Retinal pigment epithelial cell (primary cell): Measurements from ENCODE around the gene CLTB.
"Not testable (repeated sequence)": the region's sequence is repeated elsewhere in the genome, so short reads cannot be mapped to it uniquely, and the experiment has no call there.

ENCODE experiments used
- DNase-seq: peaks from one replicate; pipeline ENCODE4 v3.0.0-alpha.2; 2010; ENCODE audit warnings: low read depth
- H3K4me3 ChIP-seq: 2 replicates; pipeline ENCODE4 v1.5.1; 2011; ENCODE audit warnings: mild to moderate bottlenecking, low read length, control low read depth, moderate library complexity
- TF ChIP-seq, protein P1 (sequence below): conservative IDR thresholded peaks from 2 replicates; pipeline ENCODE4 v1.5.1; 2011; ENCODE audit warnings: low read depth, low read length, control low read depth, inconsistent platforms

CLTB gene

DNA sequence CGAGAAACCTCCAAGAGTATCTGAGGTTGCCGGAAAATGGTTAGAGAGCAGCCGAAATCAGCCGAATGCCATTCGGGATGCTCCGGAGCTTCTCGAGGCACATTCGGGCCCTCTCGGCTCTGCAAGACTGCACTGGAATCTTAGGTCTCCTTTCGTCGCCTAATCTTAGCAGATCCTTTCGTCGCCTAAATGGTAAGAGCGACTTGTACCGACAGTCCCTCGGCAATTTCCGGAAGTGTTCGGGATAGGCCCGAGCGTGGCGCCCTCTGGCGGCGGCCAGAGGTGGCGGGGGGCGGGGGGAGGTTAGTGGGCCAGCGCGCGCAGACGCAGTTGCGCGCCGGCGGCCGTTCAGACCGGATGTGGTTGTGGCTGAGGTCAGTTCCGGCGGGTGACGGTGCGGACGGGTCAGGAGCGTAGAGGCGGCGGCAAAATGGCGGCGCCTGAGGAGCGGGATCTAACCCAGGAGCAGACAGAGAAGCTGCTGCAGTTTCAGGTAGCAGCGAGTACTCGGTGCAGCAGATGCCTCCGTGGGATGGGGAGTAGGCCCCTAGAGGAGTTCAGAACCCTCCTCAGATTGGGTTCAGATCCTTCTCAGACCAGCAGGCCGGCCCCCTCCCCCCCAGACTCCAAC, 31.8 kb upstream of the CLTB start, which contains the start of gene FAF2:
FAF2 (plus strand) TSS at position 408 of the 631 bp plus-strand sequence; CDS start at position 431, 23 bp downstream.
- TF ChIP-seq, protein P1, sequence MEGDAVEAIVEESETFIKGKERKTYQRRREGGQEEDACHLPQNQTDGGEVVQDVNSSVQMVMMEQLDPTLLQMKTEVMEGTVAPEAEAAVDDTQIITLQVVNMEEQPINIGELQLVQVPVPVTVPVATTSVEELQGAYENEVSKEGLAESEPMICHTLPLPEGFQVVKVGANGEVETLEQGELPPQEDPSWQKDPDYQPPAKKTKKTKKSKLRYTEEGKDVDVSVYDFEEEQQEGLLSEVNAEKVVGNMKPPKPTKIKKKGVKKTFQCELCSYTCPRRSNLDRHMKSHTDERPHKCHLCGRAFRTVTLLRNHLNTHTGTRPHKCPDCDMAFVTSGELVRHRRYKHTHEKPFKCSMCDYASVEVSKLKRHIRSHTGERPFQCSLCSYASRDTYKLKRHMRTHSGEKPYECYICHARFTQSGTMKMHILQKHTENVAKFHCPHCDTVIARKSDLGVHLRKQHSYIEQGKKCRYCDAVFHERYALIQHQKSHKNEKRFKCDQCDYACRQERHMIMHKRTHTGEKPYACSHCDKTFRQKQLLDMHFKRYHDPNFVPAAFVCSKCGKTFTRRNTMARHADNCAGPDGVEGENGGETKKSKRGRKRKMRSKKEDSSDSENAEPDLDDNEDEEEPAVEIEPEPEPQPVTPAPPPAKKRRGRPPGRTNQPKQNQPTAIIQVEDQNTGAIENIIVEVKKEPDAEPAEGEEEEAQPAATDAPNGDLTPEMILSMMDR, result peak; percentile 84
- peak; percentile 99 for DNase-seq
- H3K4me3 ChIP-seq, result peak within 1 kb of the TSS; percentile 100

DNA sequence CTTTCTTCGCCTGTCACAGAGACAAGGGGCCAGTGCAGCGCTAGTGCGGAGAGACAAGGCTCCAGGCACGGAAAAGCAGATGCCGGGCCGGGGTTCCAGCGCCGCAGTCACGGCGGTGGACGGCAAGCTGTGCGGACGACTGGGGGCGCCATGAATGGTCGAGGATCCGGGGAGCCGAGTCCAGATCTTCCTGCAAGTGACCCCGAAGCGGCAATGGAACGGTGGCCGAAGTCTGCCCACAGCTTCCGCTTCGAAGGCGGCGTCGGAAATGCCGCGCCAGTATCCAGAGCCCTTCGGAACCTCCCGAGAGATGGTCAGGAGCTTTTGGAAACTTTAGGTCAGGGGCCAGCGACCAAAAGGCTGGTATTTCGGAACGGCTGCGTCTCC, 31.2 kb upstream of the CLTB start:
- TF ChIP-seq, protein P1, result no peak
- H3K4me3 ChIP-seq, result peak overlapping the region; percentile 92
- no peak for DNase-seq

DNA sequence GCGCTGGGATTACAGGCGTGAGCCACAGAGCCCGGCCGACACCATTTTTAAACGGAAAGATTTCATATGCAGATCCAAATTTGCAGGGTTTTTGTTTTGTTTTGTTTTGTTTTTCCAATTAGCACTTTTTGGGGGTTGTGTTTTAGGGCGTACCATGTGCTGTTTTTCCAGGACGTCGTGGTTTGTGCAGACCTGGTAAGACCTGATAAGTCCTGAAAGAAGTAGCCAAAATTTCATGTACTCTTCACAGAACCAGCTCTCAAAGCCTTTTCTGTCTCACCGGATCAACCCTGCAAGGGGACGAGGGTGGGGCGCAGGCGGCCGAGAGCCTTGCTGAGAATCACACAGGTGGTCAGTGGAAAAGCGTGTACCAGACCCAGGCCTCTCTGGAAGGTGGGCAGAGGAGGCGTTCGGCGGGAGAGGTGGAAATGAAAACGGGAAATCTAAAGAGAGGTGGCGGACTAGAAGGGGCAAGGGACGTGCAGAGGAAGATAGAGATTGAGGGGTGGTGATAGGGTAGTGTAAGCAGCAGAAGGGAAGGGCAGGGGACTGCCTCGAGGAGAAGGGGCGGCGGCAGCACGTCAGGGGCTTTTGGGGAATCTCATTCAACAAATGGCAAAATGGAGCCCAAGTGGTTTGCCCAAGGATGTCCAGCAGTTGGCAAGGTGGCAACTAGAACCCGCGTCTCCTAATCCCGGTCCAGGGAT, 30.7 kb upstream of the CLTB start:
- TF ChIP-seq, protein P1, result no peak
- peak overlapping the region; percentile 92 for H3K4me3 ChIP-seq
- no peak for DNase-seq

GRCh38 chr5:176446028-176446665, 29.8 kb upstream of the CLTB start:
- TF ChIP-seq, protein P1, result no peak
- no peak overlapping the region for H3K4me3 ChIP-seq
- DNase-seq, result no peak

DNA sequence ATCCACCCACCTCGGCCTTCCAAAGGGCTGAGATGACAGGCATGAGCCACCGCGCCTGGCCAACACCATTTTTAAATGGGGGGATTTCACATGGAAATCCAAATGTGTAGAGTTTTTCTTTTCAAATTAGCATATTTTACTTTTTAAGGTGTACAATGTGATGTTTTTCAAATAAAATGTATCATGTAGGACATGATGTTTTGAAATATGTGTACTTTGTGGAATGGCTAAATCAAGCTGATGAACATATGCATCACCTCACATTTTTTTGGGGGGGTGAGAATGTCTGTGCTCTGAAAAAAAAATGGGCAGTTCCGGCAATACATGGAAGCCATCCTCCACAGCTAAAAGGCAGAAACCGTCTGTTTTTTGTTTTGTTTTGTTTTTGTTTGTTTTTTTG, 28.4 kb upstream of the CLTB start:
- DNase-seq, result no peak
- H3K4me3 ChIP-seq, result no peak overlapping the region
- TF ChIP-seq, protein P1, result no peak

DNA sequence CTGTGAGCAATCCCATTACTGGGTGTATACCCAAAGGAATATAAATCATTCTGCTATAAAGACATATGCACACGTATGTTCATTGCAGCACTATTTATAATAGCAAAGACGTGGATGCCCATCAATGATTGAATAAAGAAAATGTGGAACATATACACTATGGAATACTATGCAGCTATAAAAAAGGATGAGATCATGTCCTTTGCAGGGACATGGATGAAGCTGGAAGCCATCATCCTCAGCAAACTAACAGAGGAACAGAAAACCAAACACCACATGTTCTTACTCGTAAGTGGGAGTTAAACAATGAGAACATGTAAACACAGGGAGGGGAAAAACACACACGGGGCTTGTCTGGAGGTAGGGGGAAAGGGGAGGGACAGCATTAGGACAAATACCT, 26.6 kb upstream of the CLTB start:
- H3K4me3 ChIP-seq, DNase-seq: not testable (repeated sequence)

- TF ChIP-seq, protein P1, result no peak
- DNase-seq, result no peak
- no peak overlapping the region for H3K4me3 ChIP-seq
Measured at GRCh38 chr5:176441921-176442323, 25.6 kb upstream of the CLTB start.
